ENCODE data around the gene TDRD1.

The TDRD1 gene

DNA sequence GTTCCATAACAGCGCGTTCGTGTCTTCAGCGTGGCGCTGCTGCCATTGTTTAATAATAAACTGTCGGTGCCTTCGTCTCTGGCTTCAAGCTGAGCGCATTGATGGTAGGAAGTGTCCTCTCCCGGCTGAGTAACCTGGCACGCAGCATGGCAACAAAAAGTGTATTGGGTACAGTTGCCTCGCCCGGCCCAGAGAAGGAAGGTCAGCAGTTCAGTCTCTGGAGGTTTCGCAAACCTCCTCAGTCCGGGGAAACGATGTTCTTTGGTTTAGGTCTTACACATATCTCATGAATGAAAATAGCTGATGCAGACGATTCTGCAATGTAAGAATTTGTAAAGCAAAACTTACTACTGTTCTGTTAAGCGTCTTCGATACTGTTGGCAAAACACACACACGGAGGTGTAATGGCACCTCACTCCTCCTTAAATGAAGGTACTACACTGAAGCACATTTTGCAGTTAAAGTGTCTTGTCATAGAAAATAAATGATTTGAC lies 4.4 kb upstream of the TDRD1 start:
- no peak for DNase-seq (ENCODE audit: low spot score)

- DNase-seq (ENCODE audit: low spot score), result no peak
Measured at GRCh38 chr10:114175667-114176066, 3.5 kb upstream of the TDRD1 start.

GRCh38 chr10:114176511-114176910 lies 2.6 kb upstream of the TDRD1 start:
- DNase-seq (ENCODE audit: low spot score), result no peak

GRCh38 chr10:114179747-114180146 lies 594 bp downstream of the TDRD1 start:
- DNase-seq (ENCODE audit: low spot score), result no peak

- no peak for DNase-seq (ENCODE audit: low spot score)
Measured at GRCh38 chr10:114180937-114181336, 1.8 kb downstream of the TDRD1 start.

DNA sequence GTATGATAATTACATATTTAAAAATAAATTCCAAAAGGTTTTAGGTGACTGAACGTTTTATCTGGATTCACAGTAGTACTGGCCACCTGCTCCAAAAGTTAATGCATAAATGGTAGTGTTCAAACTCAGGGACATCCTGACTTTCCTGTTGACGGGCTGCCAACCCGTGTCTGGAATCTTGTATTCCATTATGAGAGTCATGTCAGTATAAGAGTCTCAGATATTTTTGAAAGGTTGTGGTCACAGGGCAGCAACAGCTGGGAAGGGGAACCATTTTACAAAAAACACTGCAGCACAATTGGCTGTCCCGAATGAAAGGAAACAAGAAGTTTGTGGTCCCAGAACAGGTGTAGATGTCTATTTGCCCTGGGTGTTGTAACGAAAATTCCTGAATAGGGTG lies 2.8 kb downstream of the TDRD1 start:
- no peak for DNase-seq (ENCODE audit: low spot score)

DNA sequence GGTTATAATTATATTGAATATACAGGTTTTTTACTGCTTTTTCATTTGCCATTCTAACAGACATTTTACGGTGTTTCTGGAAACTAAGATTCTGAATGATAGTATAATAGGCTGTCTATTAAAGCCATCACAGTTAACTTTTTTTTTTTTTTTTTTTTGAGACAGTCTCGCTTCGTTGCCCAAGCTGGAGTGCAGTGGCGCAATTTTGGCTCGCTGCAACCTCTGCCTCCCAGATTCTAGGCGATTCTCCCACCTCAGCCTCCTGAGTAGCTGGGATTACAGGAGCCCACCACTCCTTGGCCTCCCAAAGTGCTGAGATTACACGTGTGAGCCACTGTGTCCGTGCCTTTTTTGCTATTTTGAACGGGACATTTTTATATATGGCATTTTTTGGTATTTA lies 4.4 kb downstream of the TDRD1 start:
- no peak for DNase-seq (ENCODE audit: low spot score)

DNA sequence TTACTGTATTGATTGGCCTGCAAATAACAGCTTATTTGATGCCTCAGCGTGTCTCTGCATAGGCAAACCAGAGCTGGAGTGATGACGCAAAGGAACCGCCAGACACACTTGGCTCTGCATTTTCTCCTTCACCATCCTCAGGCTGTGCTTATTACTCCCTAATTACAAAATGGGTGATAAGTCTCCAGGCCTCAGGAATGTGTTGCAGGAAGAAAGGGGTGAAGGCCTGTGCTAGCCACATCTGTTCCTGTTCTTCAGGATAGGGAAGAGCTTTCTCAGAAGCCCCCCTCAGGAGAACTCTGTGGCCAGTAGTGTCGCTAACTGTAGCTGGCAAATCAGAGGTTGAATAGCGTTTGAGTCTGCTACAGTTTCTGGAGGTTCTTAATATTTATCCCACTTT lies 5.1 kb downstream of the TDRD1 start:
- DNase-seq (ENCODE audit: low spot score), result no peak

- DNase-seq (ENCODE audit: low spot score), result no peak
Measured at GRCh38 chr10:114188001-114188400, 8.8 kb downstream of the TDRD1 start.

GRCh38 chr10:114188900-114189299 lies 9.7 kb downstream of the TDRD1 start:
- DNase-seq (ENCODE audit: low spot score), result no peak

DNA sequence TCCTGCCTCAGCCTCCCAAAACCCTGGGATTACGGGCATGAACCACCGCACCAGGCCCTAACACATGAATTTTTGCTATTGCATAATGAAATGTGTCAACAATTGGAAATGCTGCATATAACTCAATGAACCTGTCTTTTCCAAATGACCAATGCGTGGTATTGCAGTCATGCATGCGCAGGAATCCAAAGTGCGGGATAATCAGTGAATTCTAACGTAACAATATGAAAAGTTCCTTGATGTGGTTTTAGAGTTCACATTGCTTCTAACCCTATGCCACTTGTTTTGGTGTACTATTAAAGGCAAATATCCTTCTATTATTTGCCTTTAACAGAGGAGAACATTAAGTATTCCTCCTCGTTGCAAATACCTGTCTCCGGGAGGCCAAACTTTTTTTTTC lies 10.5 kb downstream of the TDRD1 start:
- DNase-seq (ENCODE audit: low spot score), result no peak

DNA sequence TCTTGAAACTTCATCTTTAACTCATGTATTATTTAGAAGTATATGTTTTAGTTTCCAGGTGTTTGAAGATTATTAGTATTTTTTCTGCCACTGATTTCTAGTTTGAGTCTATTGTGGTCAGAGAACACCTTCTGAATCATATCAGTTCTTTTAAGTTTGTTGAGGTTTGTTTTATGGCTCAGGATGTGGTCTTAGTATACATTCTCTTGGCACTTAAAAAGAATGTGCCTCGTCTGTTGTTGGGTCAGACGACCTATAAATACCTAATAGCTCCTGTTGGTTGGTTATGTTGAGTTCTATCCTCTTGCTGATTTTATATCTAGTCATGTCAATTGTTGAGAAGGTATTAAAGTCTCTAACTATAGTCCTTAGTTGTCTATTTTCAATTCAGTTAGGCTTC lies 15.9 kb downstream of the TDRD1 start:
- no peak for DNase-seq (ENCODE audit: low spot score)

DNA sequence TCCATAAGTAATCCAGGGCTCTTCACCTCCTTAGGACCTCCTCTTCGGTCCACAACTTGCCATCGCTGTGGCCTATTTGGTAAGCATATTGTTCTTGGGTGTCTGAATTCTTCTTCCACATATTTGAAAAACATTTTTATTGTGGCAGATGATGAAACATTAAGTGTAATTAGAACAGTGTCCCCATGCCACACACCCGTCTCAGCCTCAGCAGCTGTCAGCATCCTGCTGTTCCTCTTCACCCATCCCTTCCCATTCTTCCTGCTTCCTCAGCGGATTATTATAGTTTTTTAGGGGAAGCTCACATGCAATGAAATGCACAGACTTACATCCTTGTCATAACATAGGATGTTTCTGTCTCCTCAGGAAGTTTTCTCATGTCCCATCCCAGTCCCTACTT lies 20.1 kb downstream of the TDRD1 start:
- no peak for DNase-seq (ENCODE audit: low spot score)

GRCh38 chr10:114202812-114203211 lies 23.7 kb downstream of the TDRD1 start:
- no peak for DNase-seq (ENCODE audit: low spot score)

- DNase-seq (ENCODE audit: low spot score), result no peak
Measured at GRCh38 chr10:114206902-114207301, 27.7 kb downstream of the TDRD1 start.

DNA sequence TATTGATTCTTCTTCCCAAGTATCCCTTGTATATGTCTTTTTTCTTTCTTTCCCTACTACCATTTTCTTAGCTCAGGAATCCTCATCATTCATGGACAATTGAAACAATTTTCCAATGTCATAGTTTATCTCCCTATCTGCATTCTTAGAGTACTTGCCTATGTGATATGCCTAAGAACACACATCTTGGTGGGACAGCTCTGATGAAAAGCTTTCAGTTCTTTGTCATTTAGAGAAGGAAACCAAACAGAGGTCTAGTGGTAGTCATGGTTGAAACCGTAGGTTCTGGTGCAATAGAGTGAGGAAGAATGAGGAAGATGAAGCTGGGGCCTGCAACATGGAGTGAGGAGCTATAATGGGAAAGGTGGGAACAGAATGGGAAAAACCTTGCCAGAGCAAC lies 28.2 kb downstream of the TDRD1 start:
- DNase-seq (ENCODE audit: low spot score), result no peak

DNA sequence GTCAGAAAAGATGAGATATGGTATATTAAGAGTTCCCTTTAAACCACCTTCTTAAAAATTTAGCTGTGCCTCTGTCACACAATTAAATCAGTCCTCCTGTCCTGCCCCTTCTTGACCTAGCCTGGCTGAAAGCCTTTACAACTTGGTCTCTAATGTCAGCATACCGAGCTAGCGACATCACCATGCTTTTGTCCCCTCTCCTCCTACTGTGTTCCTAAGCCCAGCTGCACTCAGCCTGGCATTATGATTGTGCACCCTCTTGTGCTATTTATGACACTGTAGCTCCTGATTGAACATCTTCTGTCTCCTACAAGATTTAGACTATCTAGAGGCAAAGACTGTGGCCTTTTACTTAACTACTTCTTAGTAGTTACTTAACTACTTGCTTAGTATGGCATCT lies 29.2 kb downstream of the TDRD1 start:
- DNase-seq (ENCODE audit: low spot score), result no peak

- no peak for DNase-seq (ENCODE audit: low spot score)
Measured at GRCh38 chr10:114212153-114212552, 33.0 kb downstream of the TDRD1 start.

DNA sequence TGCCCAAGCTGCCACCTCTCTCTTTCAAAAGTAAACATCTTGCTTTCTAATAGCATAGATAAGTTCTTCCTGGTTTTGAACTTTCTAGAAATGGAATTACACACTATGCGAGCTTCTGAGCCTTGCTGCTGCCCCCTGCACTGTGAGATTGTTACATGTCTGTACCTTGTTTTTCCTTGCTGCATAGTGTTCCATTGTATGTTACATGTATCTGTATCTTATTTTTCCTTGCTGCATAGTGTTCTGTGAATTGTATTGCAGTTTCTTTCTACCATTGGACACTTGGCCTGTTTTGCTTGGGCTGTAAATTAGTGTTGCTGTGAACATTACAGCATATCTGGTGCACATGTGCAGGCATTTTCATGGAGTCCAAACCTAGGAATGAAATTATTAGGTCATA lies 35.9 kb downstream of the TDRD1 start:
- no peak for DNase-seq (ENCODE audit: low spot score)

DNA sequence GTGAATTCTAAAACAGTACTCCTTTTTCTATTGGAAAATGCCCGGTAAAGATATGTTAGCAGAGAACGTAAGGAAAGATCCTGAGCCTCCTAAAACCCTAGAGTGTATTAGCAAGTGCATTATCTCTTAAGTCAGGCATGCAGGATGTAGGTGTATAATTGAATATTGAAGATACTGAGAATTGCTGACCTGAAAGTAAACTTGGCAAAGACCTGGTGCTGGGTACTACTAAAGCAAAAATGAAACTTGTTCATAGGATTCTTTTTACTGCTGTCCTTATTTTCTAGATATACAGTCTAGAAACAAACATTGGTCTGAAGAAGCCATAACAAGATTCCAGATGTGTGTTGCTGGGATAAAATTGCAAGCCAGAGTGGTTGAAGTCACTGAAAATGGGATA lies 41.1 kb downstream of the TDRD1 start:
- no peak for DNase-seq (ENCODE audit: low spot score)

GRCh38 chr10:114221235-114221634 lies 42.1 kb downstream of the TDRD1 start:
- DNase-seq (ENCODE audit: low spot score), result no peak

DNA sequence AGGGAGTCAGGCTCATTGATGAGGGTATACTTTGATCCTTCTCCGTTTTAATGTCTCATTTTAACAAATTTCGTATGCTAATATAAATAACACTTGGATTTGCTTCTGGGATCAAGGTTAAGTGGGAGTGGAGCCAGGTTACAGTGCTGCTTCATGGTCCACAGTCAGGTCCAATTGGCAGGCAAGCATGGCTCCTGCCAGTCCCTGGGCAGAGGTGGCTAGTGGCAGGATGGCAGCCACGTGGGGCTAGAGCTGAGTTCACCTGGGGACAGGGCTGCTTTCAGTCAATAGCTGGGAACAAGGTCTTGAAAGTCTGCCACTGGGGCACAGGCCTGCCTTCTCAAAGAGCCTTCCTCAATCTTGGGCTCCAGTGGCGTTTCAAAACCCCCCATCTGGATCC lies 43.9 kb downstream of the TDRD1 start:
- DNase-seq (ENCODE audit: low spot score), result no peak

DNA sequence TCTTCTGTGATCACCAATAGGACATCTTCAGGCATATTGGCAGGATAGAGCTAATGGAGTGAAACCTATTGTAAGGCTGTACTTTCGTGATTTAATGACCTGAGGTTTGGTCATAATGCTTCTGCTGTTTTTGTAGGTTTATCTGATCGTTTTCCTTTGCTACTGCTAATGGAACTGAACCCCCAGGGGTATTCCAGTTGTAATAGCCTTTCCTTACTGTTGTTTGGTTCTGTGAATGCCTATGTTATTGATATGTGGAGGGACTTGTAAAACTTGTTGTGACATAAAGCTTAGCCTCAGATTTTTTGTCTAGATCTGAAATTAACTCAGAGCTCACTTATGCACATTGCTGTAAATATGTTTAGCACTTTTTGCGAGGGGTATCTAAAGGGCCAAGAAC lies 49.0 kb downstream of the TDRD1 start:
- no peak for DNase-seq (ENCODE audit: low spot score)

DNA sequence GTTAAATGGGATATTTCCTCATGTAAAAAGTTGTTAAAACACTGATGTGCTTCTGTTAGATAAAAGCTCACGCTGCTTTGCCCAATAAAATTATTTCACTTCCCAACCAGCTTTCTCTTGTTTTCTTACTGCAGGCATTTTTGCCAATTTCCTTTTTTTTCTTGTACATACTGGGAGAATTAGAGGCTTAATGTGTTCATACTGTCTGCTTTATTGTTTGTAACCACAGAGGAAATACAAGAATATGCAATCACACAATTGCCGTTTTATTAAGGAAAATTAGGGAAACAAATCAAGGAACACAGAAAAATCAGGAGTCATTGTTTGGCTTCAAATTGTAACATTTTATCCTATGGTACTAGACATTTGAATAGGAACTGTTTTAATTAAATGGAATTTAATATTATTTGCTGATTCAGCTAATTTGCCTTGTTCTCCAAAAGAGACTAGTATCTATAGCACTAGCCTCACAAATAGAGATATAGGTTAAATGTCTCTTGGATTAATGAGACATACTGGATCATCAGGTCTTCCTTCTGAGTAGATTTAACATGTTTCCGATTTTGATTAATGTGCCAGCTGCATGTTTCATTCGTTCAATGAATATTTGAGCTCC lies 53.5 kb downstream of the TDRD1 start:
- DNase-seq (ENCODE audit: low spot score), result no peak

DNA sequence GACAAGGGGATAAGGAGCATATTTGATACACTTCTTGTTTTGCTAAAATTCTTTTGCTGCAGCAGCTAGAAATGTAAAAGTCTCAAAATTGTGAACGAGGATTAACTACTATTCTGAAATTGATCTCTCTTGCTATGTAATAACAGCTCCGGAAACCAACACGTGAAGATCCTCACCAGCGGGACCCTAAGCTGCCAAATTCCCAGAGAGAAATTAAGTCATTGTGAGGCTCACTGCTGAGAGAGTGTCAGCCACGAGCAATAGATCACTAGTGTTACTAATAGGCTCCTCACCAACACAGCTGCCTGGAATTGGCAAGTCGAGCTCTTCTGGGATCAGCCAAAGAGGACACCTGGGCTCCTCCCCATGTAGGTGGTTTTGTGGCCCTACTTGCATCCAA lies 54.3 kb downstream of the TDRD1 start:
- DNase-seq (ENCODE audit: low spot score), result no peak

Data from left forelimb (tissue), 1 donor.